Esophagus squamous epithelium (tissue), 5 donors: ENCODE measurements around the gene HMCN2. TPM values are rescaled to one million over a fixed set of nuclear protein-coding genes. Genes with fewer than 3 reads are reported as not detected.
A peak's percentile ranks its signal among the peaks of the same experiment; 100 is the strongest.
"Not testable (repeated sequence)": the region's sequence is repeated elsewhere in the genome, so short reads cannot be mapped to it uniquely, and the experiment has no call there.

Experiments used
- DNase-seq: peaks from one replicate; lab custom pipeline; 2025; lab: John Stamatoyannopoulos, UW
- H3K27ac ChIP-seq, 4 donors: fragments of 200-600 bp; sonication (generic); one replicate each; pipeline ENCODE4 v1.5.1; 2016 to 2019; ENCODE audit warnings: mild to moderate bottlenecking in 1 of 4
- H3K27me3 ChIP-seq, 4 donors: fragments of 200-600 bp; sonication (generic); 1 replicate in 3 of 4; 2 replicates in 1 of 4; pipeline versions ENCODE4 v1.5.1 to v1.6.0; 2017 to 2021; ENCODE audit warnings: antibody characterized with exemption in 1 of 4
- H3K36me3 ChIP-seq, 3 donors: fragments of 200-600 bp; sonication (generic); one replicate each; pipeline ENCODE4 v1.5.1; 2016 to 2019
- H3K4me1 ChIP-seq, 3 donors: fragments of 200-600 bp; sonication (generic); one replicate each; pipeline ENCODE4 v1.5.1; 2017 to 2019
- H3K4me3 ChIP-seq, 4 donors: fragments of 200-600 bp; sonication (generic); 1 replicate in 3 of 4; 2 replicates in 1 of 4; pipeline ENCODE4 v1.5.1; 2016 to 2019; ENCODE audit warnings: mild to moderate bottlenecking in 2 of 4, moderate library complexity in 1 of 4
- H3K9me3 ChIP-seq, 3 donors: fragments of 200-600 bp; sonication (generic); one replicate each; pipeline ENCODE4 v1.5.1; 2016 to 2019
- POLR2A ChIP-seq, 4 donors: fragments of 450-650 bp; IDR thresholded peaks; one replicate each; pipeline ENCODE4 v1.6.1; 2017; ENCODE audit warnings: antibody characterized with exemption in 4 of 4, mild to moderate bottlenecking in 4 of 4, moderate library complexity in 3 of 4
- WGBS, 2 donors: methylation state at CpG; one replicate each; pipeline ENCODE4 v1.1.5; 2018; 5-methylcytosine and 5-hydroxymethylcytosine counted together
- intact Hi-C: fragments of 100-400 bp; cut with DNase I; formaldehyde crosslinking; loops from one replicate; pipeline ENCODE4 v1.15.0; 2022
- total RNA-seq, 4 donors: library from RNA; depleted of rRNA; stranded (reverse); fragments of >200 nt; gene quantifications; one replicate each; pipeline ENCODE4 v1.1.0, GENCODE V29; 2016
- TF ChIP-seq, protein P1 (sequence below), 6 experiments: fragments of 450-650 bp in 4 of 6; fragments of 200-600 bp in 2 of 6; sonication (generic) in 2 of 6; IDR thresholded peaks; one replicate each; pipeline ENCODE4 v1.5.1; 2016 to 2019; ENCODE audit warnings: antibody characterized with exemption in 6 of 6, mild to moderate bottlenecking in 4 of 6, moderate library complexity in 4 of 6
- donor health status: DM: yes; HTN: yes; CAD: no.

Gene HMCN2
- total RNA-seq, 4 donors from 2014 or later, result 0.53 to 4.8 (median 0.78) TPM

DNA sequence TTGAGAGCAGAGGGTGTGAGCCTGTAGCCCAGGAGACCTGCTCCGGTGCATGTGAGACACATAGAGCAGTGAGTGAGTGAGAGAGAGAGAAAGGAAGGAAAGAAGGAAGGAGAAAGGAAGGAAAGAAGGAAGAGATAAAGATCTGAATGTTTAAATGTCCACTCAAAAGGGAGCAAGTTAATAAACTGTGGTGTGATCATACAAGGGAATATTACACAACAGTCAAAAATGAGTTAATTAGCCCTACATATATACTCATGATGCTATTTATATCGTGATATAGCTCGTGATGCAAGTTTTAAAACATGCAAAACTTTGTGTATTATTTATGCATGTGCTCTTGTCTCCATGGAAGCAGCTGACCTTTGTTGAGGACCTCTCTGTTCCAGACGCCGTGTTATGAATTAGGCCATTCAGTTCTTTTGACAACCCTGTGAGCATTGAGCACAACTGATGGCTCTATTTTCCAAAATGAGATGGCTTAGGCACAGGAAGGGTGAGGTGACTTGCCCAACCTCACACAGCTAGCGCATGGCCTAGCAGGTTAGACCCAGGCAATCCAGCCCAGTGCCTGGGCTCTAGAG, 70.6 kb downstream of the HMCN2 start:
- TF ChIP-seq POLR2A (IDR thresholded peaks at IDR 0.05), result no peak
- TF ChIP-seq, protein P1, sequence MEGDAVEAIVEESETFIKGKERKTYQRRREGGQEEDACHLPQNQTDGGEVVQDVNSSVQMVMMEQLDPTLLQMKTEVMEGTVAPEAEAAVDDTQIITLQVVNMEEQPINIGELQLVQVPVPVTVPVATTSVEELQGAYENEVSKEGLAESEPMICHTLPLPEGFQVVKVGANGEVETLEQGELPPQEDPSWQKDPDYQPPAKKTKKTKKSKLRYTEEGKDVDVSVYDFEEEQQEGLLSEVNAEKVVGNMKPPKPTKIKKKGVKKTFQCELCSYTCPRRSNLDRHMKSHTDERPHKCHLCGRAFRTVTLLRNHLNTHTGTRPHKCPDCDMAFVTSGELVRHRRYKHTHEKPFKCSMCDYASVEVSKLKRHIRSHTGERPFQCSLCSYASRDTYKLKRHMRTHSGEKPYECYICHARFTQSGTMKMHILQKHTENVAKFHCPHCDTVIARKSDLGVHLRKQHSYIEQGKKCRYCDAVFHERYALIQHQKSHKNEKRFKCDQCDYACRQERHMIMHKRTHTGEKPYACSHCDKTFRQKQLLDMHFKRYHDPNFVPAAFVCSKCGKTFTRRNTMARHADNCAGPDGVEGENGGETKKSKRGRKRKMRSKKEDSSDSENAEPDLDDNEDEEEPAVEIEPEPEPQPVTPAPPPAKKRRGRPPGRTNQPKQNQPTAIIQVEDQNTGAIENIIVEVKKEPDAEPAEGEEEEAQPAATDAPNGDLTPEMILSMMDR (IDR thresholded peaks at IDR 0.05), result no peak
- Histone ChIP-seq H3K4me3 (no peak overlapping the region), H3K4me1 (peaks cover 0 to 26% (median 5%) of the 10 kb centered on the region in 3 donors), H3K27ac (peak overlapping the region in 3 of 4 donors; percentile 21 to 84 (median 28)), H3K36me3 (no peaks in the 10 kb centered on the region), H3K27me3 (peaks cover 0 to 55% (median 0%) of the 10 kb centered on the region in 4 donors), H3K9me3 (no peaks in the 10 kb centered on the region)
- no peak for DNase-seq
- intact Hi-C loops, result loop anchor here (10.0 kb wide), 1 partner anchor 71 kb away; the partner anchor contains the start of gene HMCN2
- WGBS, 2 donors, result 63 to 71% methylated on average over 6 of the region's 6 CpGs

DNA sequence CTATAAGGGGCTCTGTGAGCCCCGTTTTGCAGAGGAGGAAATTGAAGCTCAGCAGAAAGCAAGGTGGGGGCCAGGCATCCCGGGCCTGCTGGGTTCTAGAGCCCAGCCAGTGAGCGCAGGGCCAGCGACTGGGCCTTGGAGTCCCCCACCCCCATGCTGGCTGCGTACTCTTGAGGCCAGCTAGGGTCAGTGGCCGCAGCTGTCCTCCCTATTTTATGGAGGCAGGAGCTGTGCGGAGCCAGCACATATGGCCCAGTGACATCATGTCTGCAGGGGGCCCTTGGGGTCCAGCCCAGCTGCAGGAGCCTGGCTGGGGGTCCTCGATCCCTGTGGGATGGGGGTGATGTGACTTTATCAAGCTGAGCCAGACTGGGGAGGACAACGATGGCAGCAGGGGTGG, 71.3 kb downstream of the HMCN2 start:
- intact Hi-C loops, result loop anchor here (10.0 kb wide), 1 partner anchor 72 kb away; the partner anchor contains the start of gene HMCN2
- WGBS, 2 donors, result 56 to 100% methylated on average over 1 to 2 of the region's 9 CpGs
- no peaks in the 10 kb centered on the region for H3K36me3 ChIP-seq

DNA sequence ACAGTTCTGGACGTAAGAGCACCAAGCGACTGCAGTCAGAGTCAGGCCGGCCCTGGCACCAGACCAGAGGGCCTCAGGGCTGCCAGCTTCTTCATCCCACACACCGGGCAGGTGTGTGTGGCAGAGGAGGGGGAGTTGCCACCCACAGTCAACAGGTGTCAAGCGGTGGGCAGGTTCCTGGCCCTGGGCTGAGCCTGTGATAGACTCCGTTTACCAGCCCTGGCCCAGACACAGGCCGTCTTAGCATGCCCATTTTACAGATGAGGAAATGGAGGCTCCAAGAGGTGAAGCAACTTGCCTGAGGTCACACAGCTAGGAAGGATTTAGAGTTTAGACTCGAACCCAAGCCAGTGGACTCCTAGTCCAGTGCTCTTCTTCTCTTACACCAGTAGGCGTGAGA, 71.8 kb downstream of the HMCN2 start:
- peaks cover 0 to 14% (median 5%) of the 10 kb centered on the region in 3 donors for H3K4me1 ChIP-seq

More for the DNA sequence above, 71.3 kb downstream of the HMCN2 start:
- Histone ChIP-seq H3K4me3 (no peak overlapping the region), H3K9me3 (no peaks in the 10 kb centered on the region), H3K27me3 (peaks cover 0 to 48% (median 0%) of the 10 kb centered on the region in 4 donors), H3K27ac (peak overlapping the region in 1 of 4 donors; percentile 25), H3K4me1 (peaks cover 0 to 18% (median 5%) of the 10 kb centered on the region in 3 donors)
- TF ChIP-seq, protein P1 (IDR thresholded peaks at IDR 0.05), result no peak
- no peak for TF ChIP-seq POLR2A (IDR thresholded peaks at IDR 0.05)
- no peak for DNase-seq

DNA sequence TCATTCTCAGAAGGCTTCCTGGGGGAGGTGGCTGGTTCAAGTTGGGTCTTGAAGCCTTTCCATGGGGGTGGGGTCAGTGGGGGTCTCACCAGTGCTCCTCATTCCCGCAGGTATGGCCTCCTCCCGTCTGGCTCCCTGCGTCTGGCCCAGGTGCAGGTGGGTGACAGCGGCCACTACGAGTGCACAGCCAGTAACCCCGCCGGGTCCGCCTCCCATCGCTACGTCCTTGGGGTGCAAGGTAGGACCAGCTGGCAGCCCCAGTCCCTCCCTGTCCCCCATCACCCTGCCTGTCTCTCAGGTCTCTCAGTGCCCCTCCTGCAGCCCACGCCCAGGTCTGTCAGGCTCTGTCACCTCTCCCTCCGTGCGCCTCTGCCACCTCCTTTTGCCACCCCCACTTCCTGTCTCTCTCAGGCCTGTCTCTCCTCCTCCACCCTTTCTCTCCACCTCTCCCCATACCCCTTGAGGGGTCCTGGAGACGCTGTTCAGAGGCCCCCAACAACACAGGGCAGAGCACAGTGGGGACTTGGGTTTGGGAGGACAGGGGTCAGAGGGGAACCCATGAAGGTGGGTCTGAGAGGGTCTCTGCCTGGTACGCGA, 72.3 kb downstream of the HMCN2 start:
- TF ChIP-seq, protein P1 (IDR thresholded peaks at IDR 0.05), result no peak
- TF ChIP-seq POLR2A (IDR thresholded peaks at IDR 0.05), result no peak
- WGBS, 2 donors, result 74 to 79% methylated on average over 11 to 13 of the region's 16 CpGs
- intact Hi-C loops, result loop anchor here (10.0 kb wide), 1 partner anchor 73 kb away; the partner anchor contains the start of gene HMCN2

More for the DNA sequence above, 71.8 kb downstream of the HMCN2 start:
- WGBS, 2 donors, result 47 to 80% methylated on average over 1 to 2 of the region's 9 CpGs
- no peak for TF ChIP-seq POLR2A (IDR thresholded peaks at IDR 0.05)
- TF ChIP-seq, protein P1 (IDR thresholded peaks at IDR 0.05), result no peak
- intact Hi-C loops, result loop anchor here (10.0 kb wide), 1 partner anchor 73 kb away; the partner anchor contains the start of gene HMCN2
- Histone ChIP-seq H3K4me3 (no peak overlapping the region), H3K27me3 (peaks cover 0 to 47% (median 0%) of the 10 kb centered on the region in 4 donors), H3K36me3 (no peaks in the 10 kb centered on the region), H3K9me3 (no peaks in the 10 kb centered on the region), H3K27ac (peak overlapping the region in 1 of 4 donors; percentile 20)
- no peak for DNase-seq

DNA sequence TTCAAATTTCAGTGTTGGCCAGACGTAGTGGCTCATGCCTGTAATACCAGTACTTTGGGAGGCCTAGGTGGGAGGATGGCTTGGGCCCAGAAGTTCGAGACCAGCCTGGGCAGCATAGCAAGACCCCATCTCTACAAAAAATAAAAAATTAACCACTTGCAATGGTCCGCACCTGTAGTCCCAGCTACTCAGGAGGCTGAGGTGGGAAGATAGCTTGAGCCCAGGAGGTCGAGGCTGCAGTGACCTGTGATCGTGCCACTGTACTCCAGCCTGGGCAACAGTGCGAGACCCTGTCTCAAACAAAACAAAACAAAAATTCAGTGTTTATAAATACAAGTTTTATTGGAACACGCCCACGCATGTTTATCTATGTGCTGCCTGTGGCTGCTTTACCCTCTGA, 73.3 kb downstream of the HMCN2 start:
- H3K27me3 ChIP-seq, result peaks cover 0 to 42% (median 0%) of the 10 kb centered on the region in 4 donors
- intact Hi-C loops, result loop anchor here (10.0 kb wide), 1 partner anchor 74 kb away; the partner anchor contains the start of gene HMCN2
- H3K4me3 ChIP-seq, H3K27ac ChIP-seq, H3K4me1 ChIP-seq, H3K9me3 ChIP-seq, DNase-seq, H3K36me3 ChIP-seq: not testable (repeated sequence)
- 84 to 92% methylated on average over 8 of the region's 8 CpGs for WGBS, 2 donors

More for the DNA sequence above, 72.3 kb downstream of the HMCN2 start:
- Histone ChIP-seq H3K27ac (no peak overlapping the region), H3K36me3 (no peaks in the 10 kb centered on the region), H3K27me3 (peaks cover 0 to 42% (median 0%) of the 10 kb centered on the region in 4 donors), H3K4me1 (peaks cover 0 to 8% (median 4%) of the 10 kb centered on the region in 3 donors), H3K4me3 (no peak overlapping the region), H3K9me3 (no peaks in the 10 kb centered on the region)
- DNase-seq, result no peak
